Activated CD4-positive, alpha-beta T cell treated with anti-CD3 and anti-CD28 coated beads, Interleukin-2, amount 50 U/mL, for 24 hours (primary cell): ENCODE results near the gene SCYL3.
A peak's percentile ranks its signal among the peaks of the same experiment; 100 is the strongest.

Experiments
- DNase-seq, 2 donors: peaks; one replicate each; pipeline ENCODE4 v3.0.0-alpha.2; 2020; ENCODE audit warnings: low read depth in 1 of 2, low spot score in 1 of 2

Gene SCYL3

GRCh38 chr1:169901115-169901514, 7.4 kb upstream of the SCYL3 start:
- DNase-seq, result no peak

DNA sequence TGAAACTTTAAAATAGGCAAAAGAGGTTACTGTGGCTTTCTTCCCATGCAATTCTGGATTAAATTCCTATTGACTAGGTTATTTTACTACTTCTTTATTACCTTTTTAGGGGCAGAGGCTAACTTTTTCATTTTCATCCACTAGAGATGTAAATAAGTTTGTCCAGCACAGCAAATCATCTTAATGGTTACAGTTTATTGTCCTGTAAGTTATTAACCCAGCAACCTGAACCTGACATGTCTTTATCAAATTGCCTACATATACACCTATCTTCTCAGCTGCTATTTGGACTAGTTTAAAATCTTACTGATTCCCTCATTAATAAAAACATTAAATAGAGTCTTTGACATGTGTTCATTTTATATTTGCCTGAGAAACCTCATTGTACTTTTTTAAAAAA, 6.9 kb upstream of the SCYL3 start:
- DNase-seq, result no peak

- DNase-seq, result no peak
Measured at GRCh38 chr1:169899519-169900217, 6.0 kb upstream of the SCYL3 start.

DNA sequence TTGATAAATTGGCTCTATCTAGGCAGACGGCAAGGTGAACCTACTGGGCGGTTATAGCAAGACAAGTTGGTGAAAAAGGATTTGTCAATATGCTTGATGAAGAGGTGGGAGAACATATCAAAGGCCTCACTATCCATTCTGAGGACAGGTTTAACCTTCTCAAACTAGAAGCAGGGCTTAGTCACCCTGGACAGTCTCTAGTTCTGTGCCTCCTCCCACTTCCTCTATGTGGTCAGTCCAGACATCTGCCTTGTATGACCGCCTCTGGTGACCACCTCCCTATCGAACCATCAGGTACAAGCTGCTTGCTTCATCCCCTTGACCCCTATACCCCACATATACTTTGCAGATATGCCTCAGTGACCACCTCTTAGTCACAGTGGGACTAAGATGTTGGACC, 2.3 kb upstream of the SCYL3 start:
- no peak for DNase-seq

GRCh38 chr1:169894424-169895145, 889 bp upstream of the SCYL3 start:
- no peak for DNase-seq

DNA sequence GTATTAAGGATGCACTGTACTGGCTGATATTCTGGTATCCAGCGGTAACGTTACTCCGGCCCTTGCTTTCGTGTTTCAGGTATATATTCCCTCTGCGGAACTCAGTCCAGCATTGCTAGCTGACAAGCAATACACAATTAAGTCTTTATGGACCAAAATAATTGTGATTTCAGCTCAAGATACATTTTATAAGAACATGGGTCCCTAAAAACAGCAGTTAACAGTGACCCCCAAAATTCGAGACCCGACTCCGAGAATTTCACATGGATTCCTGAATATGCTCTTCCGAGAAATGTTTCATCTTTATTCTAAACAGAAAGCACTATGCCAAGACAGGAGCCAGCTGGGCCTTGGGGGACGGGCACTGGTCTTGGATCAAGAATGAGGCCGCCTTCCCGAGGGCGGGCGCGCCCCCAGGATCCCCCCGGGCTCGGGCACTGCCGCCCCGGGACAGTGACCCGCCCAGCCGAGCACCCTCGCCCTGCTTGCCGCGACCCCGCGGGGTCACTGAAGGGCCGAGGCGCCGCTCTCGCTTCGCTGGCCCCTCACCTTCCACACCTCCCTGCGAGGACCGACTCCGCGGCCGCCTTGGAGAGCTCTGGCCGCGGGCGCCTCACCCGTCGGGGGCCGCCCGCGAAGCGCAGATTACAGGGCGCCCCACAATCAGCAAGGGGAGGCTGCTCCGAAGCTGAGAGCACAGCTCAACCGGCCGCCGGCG, 610 bp downstream of the SCYL3 start:
- no peak for DNase-seq

GRCh38 chr1:169892176-169892926, 1.3 kb downstream of the SCYL3 start:
- DNase-seq, result no peak

- DNase-seq, result no peak
Measured at GRCh38 chr1:169891539-169891885, 2.2 kb downstream of the SCYL3 start.

DNA sequence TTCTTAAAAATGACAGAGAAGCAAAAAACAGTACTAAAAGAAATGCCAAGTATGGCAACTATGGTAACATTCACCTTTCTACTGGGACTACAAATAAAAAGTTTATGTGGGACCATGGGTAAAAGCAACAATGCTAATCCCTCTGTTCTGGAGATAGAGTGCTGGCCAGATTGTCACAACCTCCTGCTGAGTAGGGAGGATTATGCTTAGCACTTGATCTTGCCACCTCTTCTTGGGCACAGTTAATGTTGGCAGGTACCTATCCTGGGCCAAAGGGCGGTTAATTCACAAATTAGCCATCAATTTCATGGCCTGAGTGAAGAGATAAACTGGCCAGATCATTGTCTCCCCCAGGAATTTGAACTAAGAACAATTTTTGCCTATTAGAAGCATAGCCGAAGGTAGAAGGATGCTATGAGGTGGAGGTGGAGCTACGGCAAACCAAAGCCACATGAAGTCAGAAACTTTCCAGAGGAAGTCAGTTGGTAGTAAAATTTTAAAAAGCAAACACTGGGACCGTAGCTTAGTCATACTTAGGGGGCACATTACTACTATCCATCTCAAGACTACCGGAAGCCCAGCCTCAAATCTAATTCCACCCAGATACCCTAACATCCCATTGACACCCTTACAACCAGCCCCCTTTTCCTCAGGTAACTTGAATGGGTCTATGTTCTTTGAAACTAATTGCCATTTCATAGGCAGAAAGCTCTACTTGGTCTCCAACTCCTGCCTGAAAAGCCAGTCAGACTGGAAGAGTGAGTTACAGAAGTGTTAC, 2.7 kb downstream of the SCYL3 start:
- DNase-seq, result peak in 1 of 2 donors; percentile 38

GRCh38 chr1:169889871-169890270, 3.8 kb downstream of the SCYL3 start:
- DNase-seq, result no peak

DNA sequence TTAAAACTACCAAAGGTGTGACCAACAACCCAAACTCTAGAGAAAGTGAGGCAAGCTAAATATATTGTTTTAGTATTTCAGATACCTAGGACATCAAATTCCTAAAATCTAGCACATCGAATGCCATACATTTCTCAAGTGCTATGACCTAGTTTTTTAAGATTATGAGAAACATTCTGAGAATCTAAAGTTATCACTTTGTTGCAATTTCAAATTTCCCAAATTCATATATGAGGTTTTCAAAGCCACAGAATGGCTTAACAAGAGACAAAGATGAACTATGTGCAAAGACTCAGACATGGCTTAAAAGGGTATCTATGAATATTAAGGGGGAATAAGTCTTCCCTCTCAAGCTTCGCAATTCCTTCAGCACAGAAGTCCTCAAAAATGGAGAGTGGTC, 6.8 kb downstream of the SCYL3 start:
- DNase-seq, result no peak

GRCh38 chr1:169886422-169886821, 7.3 kb downstream of the SCYL3 start:
- DNase-seq, result no peak

GRCh38 chr1:169885207-169885606, 8.5 kb downstream of the SCYL3 start:
- DNase-seq, result no peak

GRCh38 chr1:169884634-169885033, 9.1 kb downstream of the SCYL3 start:
- no peak for DNase-seq

DNA sequence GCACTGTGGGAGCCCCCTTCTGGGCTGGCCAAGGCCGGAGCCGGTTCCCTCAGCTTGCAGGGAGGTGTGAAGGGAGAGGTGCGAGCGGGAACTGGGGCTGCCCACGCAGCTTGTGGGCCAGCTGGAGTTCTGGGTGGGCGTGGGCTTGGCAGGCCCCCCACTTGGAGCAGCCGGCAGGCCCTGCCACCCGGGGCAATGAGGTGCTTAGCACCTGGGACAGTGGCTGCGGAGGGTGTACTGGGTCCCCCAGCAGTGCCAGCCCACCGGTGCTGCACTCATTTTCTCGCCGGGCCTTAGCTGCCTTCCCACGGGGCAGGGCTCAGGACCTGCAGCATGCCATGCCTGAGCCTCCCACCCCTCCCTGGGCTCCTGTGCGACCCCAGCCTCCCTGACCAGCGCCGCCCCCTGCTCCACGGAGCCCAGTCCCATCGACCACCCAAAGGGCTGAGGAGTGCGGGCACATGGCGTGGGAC, 11.6 kb downstream of the SCYL3 start:
- no peak for DNase-seq

GRCh38 chr1:169879034-169879840, 14.5 kb downstream of the SCYL3 start:
- no peak for DNase-seq

DNA sequence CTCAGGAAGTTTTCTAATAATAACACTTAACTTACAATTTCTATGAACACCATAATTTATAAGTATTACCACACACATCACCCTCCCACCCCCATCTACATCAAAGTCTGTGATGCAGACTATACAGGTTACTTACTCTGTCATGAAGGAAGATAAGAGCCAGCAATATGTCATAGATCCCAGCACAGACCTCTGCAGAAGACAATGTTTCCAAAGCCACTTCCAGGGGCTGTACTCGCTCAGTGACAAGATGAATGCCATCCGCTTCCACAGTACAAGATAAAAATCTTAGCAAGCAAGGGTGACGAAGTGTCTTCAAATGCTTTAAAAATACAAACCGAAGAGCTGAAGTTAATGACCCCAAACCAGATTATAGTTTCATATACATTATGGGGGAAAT, 15.2 kb downstream of the SCYL3 start:
- no peak for DNase-seq

DNA sequence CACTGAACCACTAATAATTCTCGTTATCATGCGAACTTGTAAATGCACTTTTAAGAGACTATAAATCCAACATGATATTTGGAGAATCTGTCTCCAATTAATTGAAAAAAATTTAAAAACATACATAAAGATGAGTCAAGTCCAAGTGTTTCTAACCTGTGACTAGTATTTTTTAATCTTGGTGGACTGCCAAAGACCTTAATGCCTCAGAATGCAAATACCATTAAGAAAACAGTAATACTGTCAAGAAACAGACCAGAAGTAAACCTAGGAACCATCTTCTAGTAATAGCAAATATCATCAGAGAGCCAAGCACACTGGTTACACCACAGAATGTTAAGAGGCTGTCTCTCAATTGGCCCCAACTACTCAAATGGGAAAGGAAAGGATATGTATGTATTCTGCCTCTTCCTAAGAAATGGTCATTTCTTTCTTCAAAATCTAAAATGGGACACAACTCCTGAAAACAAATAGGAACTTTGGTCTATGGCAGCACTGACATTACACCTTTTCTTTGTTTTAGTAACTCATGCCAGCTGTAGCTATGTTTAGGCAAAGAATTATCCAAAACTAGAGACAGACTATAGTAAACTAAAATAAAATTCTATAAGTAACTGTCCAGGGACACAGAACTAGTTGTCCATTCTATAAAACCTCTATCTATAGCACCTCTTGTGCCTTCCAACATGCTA, 15.8 kb downstream of the SCYL3 start:
- DNase-seq, result no peak

DNA sequence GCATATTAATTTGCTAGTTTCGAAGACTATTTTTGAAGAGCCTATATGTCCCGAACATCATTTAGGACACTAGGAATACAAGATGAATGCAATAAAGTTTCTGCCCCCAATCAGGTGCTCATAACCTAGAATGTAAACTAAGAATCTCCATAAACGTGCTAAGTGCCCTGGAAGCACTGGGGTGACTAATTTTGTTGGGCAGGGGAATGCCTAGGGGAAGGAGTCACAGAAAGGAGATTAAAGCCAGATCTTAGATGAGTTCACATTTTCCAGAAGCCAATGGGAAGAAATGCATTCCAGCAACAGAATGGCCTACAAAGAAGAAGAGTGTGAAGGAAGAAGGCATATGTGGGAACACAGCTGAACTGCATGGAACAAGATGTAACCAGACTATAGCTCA, 19.5 kb downstream of the SCYL3 start:
- DNase-seq, result no peak
